Measurements from ENCODE around the gene ASIC4. TPM values are rescaled to one million over a fixed set of nuclear protein-coding genes. Genes with fewer than 3 reads are reported as not detected.
A peak's percentile ranks its signal among the peaks of the same experiment; 100 is the strongest.

ASIC4 gene
- total and polyA plus RNA-seq, 12 donors: 0.15 to 16.3 (median 1.1) TPM; not detected in 4

GRCh38 chr2:219569635-219570034 is 55.4 kb downstream of the ASIC4 start:
- Histone ChIP-seq H3K4me3 (peak overlapping the region in 1 of 4 donors; percentile 90), H3K4me1 (replicated peaks in 1 of 2) (peaks cover 10 to 16% of the 10 kb centered on the region in 2 donors), H3K36me3 (replicated peaks in 1 of 2) (peaks cover 0 to 18% of the 10 kb centered on the region in 2 donors), H3K27ac (peak overlapping the region in 2 of 5 donors; percentile 92 to 96), H3K27me3 (no peaks in the 10 kb centered on the region), H3K9me3 (replicated peaks in 1 of 3) (no peaks in the 10 kb centered on the region)
- TF ChIP-seq CTCF (IDR thresholded peaks at IDR 0.05) (no peak), POLR2A (IDR thresholded peaks at IDR 0.05) (no peak)
- 61 to 63% (median 61%) methylated on average over 6 of the region's 6 CpGs for WGBS, 4 donors
- intact Hi-C loops (cut with DNase I): no loop called here
- peak in 1 of 7 donors; percentile 49 for DNase-seq

- Histone ChIP-seq H3K9me3 (replicated peaks in 1 of 3) (no peaks in the 10 kb centered on the region), H3K36me3 (replicated peaks in 1 of 2) (peaks cover 0 to 18% of the 10 kb centered on the region in 2 donors), H3K4me1 (replicated peaks in 1 of 2) (peaks cover 10 to 16% of the 10 kb centered on the region in 2 donors), H3K4me3 (peak overlapping the region in 3 of 4 donors; percentile 54 to 90 (median 73)), H3K27ac (peak overlapping the region; percentile 64 to 96 (median 92)), H3K27me3 (no peaks in the 10 kb centered on the region)
- intact Hi-C loops (cut with DNase I): no loop called here
- no peak for TF ChIP-seq CTCF (IDR thresholded peaks at IDR 0.05)
- peak; percentile 7 to 37 for TF ChIP-seq POLR2A (IDR thresholded peaks at IDR 0.05)
- 6 to 35% (median 14%) methylated on average over 14 to 95 of the region's 95 CpGs for WGBS, 4 donors
- peak in 6 of 7 donors; percentile 50 to 75 (median 55) for DNase-seq
These were observed 56.1 kb downstream of the ASIC4 start for GRCh38 chr2:219570194-219570923.

- Histone ChIP-seq H3K9me3 (replicated peaks in 1 of 3) (no peaks in the 10 kb centered on the region), H3K36me3 (replicated peaks in 1 of 2) (peaks cover 0 to 18% of the 10 kb centered on the region in 2 donors), H3K4me3 (peak overlapping the region in 3 of 4 donors; percentile 54 to 90 (median 73)), H3K27ac (peak overlapping the region; percentile 64 to 96 (median 92)), H3K4me1 (replicated peaks in 1 of 2) (peaks cover 10 to 16% of the 10 kb centered on the region in 2 donors), H3K27me3 (no peaks in the 10 kb centered on the region)
- DNase-seq: peak in 3 of 7 donors; percentile 36 to 57 (median 50)
- intact Hi-C loops (cut with DNase I): no loop called here
- WGBS, 4 donors: 0 to 1% methylated on average over 55 of the region's 55 CpGs; no CpG with 5 or more reads in 2 of the 4 donors
- TF ChIP-seq CTCF (IDR thresholded peaks at IDR 0.05) (no peak), POLR2A (IDR thresholded peaks at IDR 0.05) (no peak)
These were observed 56.6 kb downstream of the ASIC4 start for GRCh38 chr2:219570924-219571310.

GRCh38 chr2:219571311-219572236 is 57.3 kb downstream of the ASIC4 start, which contains the start of gene OBSL1:
Gene OBSL1, minus strand, starts transcription at chr2:219571539. Its CDS starts 307 bp downstream, at chr2:219571232.
- WGBS, 4 donors: 5 to 16% (median 6%) methylated on average over 12 to 42 of the region's 42 CpGs
- intact Hi-C loops (cut with DNase I): no loop called here
- TF ChIP-seq POLR2A (IDR thresholded peaks at IDR 0.05) (peak in 1 of 2 donors; percentile 51), CTCF (IDR thresholded peaks at IDR 0.05) (peak in 3 of 6 experiments; percentile 4 to 27 (median 6))

More at GRCh38 chr2:219571311-219572236, 57.3 kb downstream of the ASIC4 start, which contains the start of gene OBSL1:
- H3K4me1 ChIP-seq (replicated peaks in 1 of 2): peaks cover 10 to 16% of the 10 kb centered on the region in 2 donors
- peak; percentile 90 to 96 (median 94) for DNase-seq
- peak within 1 kb of the TSS; percentile 69 to 96 (median 92) for H3K27ac ChIP-seq
- peak within 1 kb of the TSS in 3 of 4 donors; percentile 54 to 90 (median 73) for H3K4me3 ChIP-seq
- no peaks in the 10 kb centered on the region for H3K27me3 ChIP-seq
- no peaks in the 10 kb centered on the region for H3K9me3 ChIP-seq (replicated peaks in 1 of 3)
- peaks cover 0 to 15% of the 10 kb centered on the region in 2 donors for H3K36me3 ChIP-seq (replicated peaks in 1 of 2)

All from adrenal gland (tissue), 12 donors.